Lower leg skin (tissue), 3 donors: Measurements from ENCODE around the gene SH3GLB1.

ENCODE experiments used
- POLR2A ChIP-seq, 2 donors: fragments of 450-650 bp; IDR thresholded peaks; one replicate each; pipeline ENCODE4 v1.6.1; 2016 to 2017; ENCODE audit warnings: antibody characterized with exemption in 2 of 2, mild to moderate bottlenecking in 1 of 2, moderate library complexity in 1 of 2
- TF ChIP-seq, protein P1 (sequence below), 3 donors: fragments of 450-650 bp; IDR thresholded peaks; one replicate each; pipeline ENCODE4 v1.5.1; 2016; ENCODE audit warnings: antibody characterized with exemption in 3 of 3, mild to moderate bottlenecking in 3 of 3, moderate library complexity in 2 of 3

- TF ChIP-seq POLR2A (IDR thresholded peaks at IDR 0.05), result no peak
- TF ChIP-seq, protein P1, sequence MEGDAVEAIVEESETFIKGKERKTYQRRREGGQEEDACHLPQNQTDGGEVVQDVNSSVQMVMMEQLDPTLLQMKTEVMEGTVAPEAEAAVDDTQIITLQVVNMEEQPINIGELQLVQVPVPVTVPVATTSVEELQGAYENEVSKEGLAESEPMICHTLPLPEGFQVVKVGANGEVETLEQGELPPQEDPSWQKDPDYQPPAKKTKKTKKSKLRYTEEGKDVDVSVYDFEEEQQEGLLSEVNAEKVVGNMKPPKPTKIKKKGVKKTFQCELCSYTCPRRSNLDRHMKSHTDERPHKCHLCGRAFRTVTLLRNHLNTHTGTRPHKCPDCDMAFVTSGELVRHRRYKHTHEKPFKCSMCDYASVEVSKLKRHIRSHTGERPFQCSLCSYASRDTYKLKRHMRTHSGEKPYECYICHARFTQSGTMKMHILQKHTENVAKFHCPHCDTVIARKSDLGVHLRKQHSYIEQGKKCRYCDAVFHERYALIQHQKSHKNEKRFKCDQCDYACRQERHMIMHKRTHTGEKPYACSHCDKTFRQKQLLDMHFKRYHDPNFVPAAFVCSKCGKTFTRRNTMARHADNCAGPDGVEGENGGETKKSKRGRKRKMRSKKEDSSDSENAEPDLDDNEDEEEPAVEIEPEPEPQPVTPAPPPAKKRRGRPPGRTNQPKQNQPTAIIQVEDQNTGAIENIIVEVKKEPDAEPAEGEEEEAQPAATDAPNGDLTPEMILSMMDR (IDR thresholded peaks at IDR 0.05), result no peak
Observed at GRCh38 chr1:86741947-86742572, 37.7 kb downstream of the SH3GLB1 start.
